Measurements from ENCODE around the gene EPB41L2.
"Not testable (repeated sequence)": the region's sequence is repeated elsewhere in the genome, so short reads cannot be mapped to it uniquely, and the experiment has no call there.

Gene EPB41L2

GRCh38 chr6:131063028-131063763 is at the start of gene EPB41L2:
TSS of gene EPB41L2 (minus strand) at chr6:131063245. CDS start at chr6:130956485, 106,760 bp downstream.
- DNase-seq (ENCODE audit: low read depth in 2 of 2): peak; percentile 64 to 65

GRCh38 chr6:131112249-131112648 is 49.2 kb upstream of the EPB41L2 start:
- DNase-seq (ENCODE audit: low read depth in 2 of 2): no peak

GRCh38 chr6:131107151-131107550 is 44.1 kb upstream of the EPB41L2 start:
- no peak for DNase-seq (ENCODE audit: low read depth in 2 of 2)

GRCh38 chr6:131103901-131104300 is 40.9 kb upstream of the EPB41L2 start:
- no peak for DNase-seq (ENCODE audit: low read depth in 2 of 2)

GRCh38 chr6:131103296-131103695 is 40.3 kb upstream of the EPB41L2 start:
- DNase-seq (ENCODE audit: low read depth in 2 of 2): no peak

GRCh38 chr6:131101911-131102680 is 39.1 kb upstream of the EPB41L2 start:
- no peak for DNase-seq (ENCODE audit: low read depth in 2 of 2)

GRCh38 chr6:131096786-131097185 is 33.7 kb upstream of the EPB41L2 start:
- DNase-seq (ENCODE audit: low read depth in 2 of 2): no peak

- no peak for DNase-seq (ENCODE audit: low read depth in 2 of 2)
These were observed 30.3 kb upstream of the EPB41L2 start for GRCh38 chr6:131093334-131093733.

GRCh38 chr6:131091944-131092343 is 28.9 kb upstream of the EPB41L2 start:
- DNase-seq (ENCODE audit: low read depth in 2 of 2): not testable (repeated sequence)

GRCh38 chr6:131090339-131090738 is 27.3 kb upstream of the EPB41L2 start:
- DNase-seq (ENCODE audit: low read depth in 2 of 2): not testable (repeated sequence)

- DNase-seq (ENCODE audit: low read depth in 2 of 2): no peak
These were observed 21.9 kb upstream of the EPB41L2 start for GRCh38 chr6:131084982-131085381.

- DNase-seq (ENCODE audit: low read depth in 2 of 2): no peak
These were observed 20.6 kb upstream of the EPB41L2 start for GRCh38 chr6:131083687-131084086.

GRCh38 chr6:131082335-131082734 is 19.3 kb upstream of the EPB41L2 start:
- no peak for DNase-seq (ENCODE audit: low read depth in 2 of 2)

GRCh38 chr6:131080084-131080483 is 17.0 kb upstream of the EPB41L2 start:
- DNase-seq (ENCODE audit: low read depth in 2 of 2): no peak

GRCh38 chr6:131073577-131073976 is 10.5 kb upstream of the EPB41L2 start:
- no peak for DNase-seq (ENCODE audit: low read depth in 2 of 2)

- DNase-seq (ENCODE audit: low read depth in 2 of 2): no peak
These were observed 7.0 kb upstream of the EPB41L2 start for GRCh38 chr6:131070061-131070460.

- no peak for DNase-seq (ENCODE audit: low read depth in 2 of 2)
These were observed 5.1 kb upstream of the EPB41L2 start for GRCh38 chr6:131068165-131068564.

GRCh38 chr6:131067521-131067920 is 4.5 kb upstream of the EPB41L2 start:
- DNase-seq (ENCODE audit: low read depth in 2 of 2): no peak

- no peak for DNase-seq (ENCODE audit: low read depth in 2 of 2)
These were observed 2.8 kb upstream of the EPB41L2 start for GRCh38 chr6:131065824-131066171.

- no peak for DNase-seq (ENCODE audit: low read depth in 2 of 2)
These were observed 2.2 kb upstream of the EPB41L2 start for GRCh38 chr6:131065112-131065823.

GRCh38 chr6:131063764-131064272 is 773 bp upstream of the EPB41L2 start:
- no peak for DNase-seq (ENCODE audit: low read depth in 2 of 2)

All from stimulated activated CD8-positive, alpha-beta memory T cell treated with anti-CD3 and anti-CD28 coated beads, Interleukin-7, amount 100 ng/mL, for 1 hour (primary cell).